CD4-positive, alpha-beta T cell treated with Interferon gamma for 1 hour (primary cell): ENCODE data around the gene PLXNB3.

ENCODE experiments used
- DNase-seq: peaks from one replicate; pipeline ENCODE4 v3.0.0-alpha.2; 2020

Gene PLXNB3

DNA sequence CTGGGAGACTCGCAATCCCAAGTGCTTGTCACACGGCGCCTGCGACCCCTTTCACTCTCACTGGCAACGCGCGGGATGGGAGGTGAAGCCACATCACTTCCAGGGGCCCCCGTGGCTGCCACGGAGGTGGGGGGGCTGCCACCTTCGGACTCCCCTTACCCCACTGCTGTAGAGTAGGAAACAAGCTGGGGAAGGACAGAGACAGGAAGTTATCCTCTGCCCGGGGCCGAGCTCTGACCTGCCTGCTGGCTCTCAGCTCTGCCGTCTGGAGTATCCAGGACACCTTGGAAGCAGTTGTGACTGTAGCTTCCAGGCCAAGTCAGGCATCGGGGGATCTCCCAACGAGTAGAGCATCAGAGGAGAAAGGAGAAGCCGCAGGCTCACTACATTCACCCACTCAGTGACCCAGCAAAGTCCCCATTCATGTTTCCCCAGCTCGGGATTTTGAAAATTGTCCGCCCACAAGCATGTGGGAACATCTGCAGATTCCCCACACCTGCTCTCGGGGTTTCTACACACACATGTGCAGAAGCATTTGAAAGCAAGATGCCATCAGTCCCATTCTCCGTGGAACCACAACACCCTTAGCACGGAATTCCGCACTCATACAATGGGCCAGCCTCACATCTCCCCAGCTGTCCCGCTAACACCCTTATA, 55.5 kb downstream of the PLXNB3 start:
- DNase-seq: no peak

GRCh38 chrX:153820601-153821000, 56.6 kb downstream of the PLXNB3 start:
- DNase-seq: no peak

DNA sequence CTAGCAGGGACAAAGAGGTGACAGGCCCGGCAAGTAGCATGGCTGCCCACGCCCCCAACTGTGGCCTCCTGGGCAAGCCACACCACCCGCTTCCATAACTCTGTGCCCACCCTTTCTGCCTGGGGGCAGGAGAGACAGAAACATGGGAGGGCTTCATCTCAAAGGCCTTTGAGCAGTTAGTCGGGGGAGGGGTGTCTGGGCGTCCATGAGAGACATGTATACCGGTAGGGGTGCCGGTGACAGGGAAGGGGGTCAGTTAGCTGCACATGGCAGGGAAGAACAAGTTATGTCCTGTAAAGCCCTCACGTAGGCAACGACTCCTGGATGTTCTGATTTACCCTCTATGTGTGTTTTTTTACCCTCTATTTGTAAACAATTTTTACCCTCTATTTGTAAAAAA, 57.0 kb downstream of the PLXNB3 start:
- no peak for DNase-seq

DNA sequence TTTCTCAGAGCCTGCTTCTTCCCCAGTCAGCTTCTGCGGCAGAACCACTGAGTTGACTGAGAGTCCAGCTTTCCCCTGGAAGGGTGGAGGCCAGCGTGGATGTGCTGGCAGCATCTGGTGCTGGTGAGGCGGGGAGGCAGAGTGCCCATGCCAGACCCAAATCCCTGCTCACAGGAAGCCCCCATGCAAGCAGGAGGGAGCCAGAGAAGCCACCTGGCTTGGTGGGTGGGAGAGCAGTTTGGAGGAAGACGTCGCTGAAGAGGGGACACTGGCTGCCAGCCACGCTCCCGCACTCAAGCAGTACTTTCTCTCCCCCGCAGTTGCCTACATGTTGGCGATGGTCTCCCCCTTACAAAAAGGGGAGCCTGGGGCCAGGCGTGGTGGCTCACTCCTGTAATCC, 60.3 kb downstream of the PLXNB3 start:
- no peak for DNase-seq

- no peak for DNase-seq
Observed at GRCh38 chrX:153825042-153825441, 61.0 kb downstream of the PLXNB3 start.
